Vagina (tissue), 2 donors: ENCODE measurements around the gene NKD2. TPM values are rescaled to one million over a fixed set of nuclear protein-coding genes. Genes with fewer than 3 reads are reported as not detected.
"Not testable (repeated sequence)": the region's sequence is repeated elsewhere in the genome, so short reads cannot be mapped to it uniquely, and the experiment has no call there.

Experiments used
- DNase-seq, 2 donors: peaks; one replicate each; pipeline ENCODE4 v3.0.0-alpha.2; 2017; ENCODE audit errors: extremely low spot score in 2 of 2
- H3K27ac ChIP-seq: fragments of 200-600 bp; sonication (generic); one replicate; pipeline ENCODE4 v1.5.1; 2019
- H3K27me3 ChIP-seq: fragments of 200-600 bp; sonication (generic); one replicate; pipeline ENCODE4 v1.5.1; 2019
- H3K36me3 ChIP-seq, 2 donors: fragments of 200-600 bp; sonication (generic); one replicate each; pipeline ENCODE4 v1.5.1; 2017 to 2019
- H3K4me1 ChIP-seq: fragments of 200-600 bp; sonication (generic); one replicate; pipeline ENCODE4 v1.5.1; 2019
- H3K4me3 ChIP-seq, 2 donors: fragments of 200-600 bp; sonication (generic); 1 replicate in 1 of 2; 2 replicates in 1 of 2; pipeline ENCODE4 v1.5.1; 2016 to 2019
- H3K9me3 ChIP-seq: fragments of 200-600 bp; sonication (generic); one replicate; pipeline ENCODE4 v1.5.1; 2019
- CTCF ChIP-seq, 3 experiments: fragments of 450-650 bp in 2 of 3; fragments of 200-600 bp in 1 of 3; sonication (generic) in 1 of 3; IDR thresholded peaks; one replicate each; pipeline ENCODE4 v1.5.1; 2017 to 2019; ENCODE audit warnings: antibody characterized with exemption in 3 of 3, mild to moderate bottlenecking in 2 of 3, moderate library complexity in 2 of 3
- POLR2A ChIP-seq, 2 donors: fragments of 450-650 bp; IDR thresholded peaks; one replicate each; pipeline ENCODE4 v1.6.1; 2017; ENCODE audit warnings: antibody characterized with exemption in 2 of 2, mild to moderate bottlenecking in 2 of 2, moderate library complexity in 2 of 2
- POLR2AphosphoS5 ChIP-seq, 2 donors: sonication (generic); formaldehyde crosslinking; IDR thresholded peaks; one replicate each; pipeline ENCODE4 v1.9.0; 2017; ENCODE audit warnings: antibody characterized with exemption in 2 of 2, mild to moderate bottlenecking in 2 of 2, low read depth in 1 of 2; ENCODE audit not compliant: insufficient read depth in 1 of 2
- intact Hi-C: fragments of 100-400 bp; cut with DNase I; formaldehyde crosslinking; loops from one replicate; pipeline ENCODE4 v1.15.1; 2023
- total RNA-seq: library from RNA; depleted of rRNA; stranded (reverse); fragments of >200 nt; gene quantifications from one replicate; pipeline ENCODE4 v1.2.3, GENCODE V29; 2016

Gene NKD2
- total RNA-seq, 1 donor from 2014 or later = 2.0 TPM

DNA sequence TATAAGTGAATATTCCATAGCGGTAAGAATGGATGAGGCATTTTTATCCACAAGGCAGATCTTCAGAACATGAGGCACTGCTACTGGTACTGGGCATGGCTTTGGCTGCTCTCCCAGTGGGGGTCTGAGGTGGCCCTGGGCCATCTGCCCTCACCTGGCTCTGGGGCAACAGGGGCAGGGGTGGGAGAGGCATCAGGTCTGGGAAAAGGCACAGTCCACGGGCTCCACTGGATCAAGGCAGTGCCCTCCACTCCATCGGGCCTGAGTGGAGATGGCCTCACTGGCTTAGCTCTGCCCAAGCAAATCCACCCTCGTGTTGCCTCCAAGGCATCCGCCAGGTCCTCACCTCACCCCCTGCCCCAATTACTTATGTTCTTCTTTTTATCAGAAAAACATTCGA, 10.9 kb upstream of the NKD2 start:
- Histone ChIP-seq H3K9me3 (no peaks in the 10 kb centered on the region), H3K27me3 (no peaks in the 10 kb centered on the region), H3K4me1 (no peaks in the 10 kb centered on the region), H3K4me3 (no peak overlapping the region), H3K27ac (no peak overlapping the region), H3K36me3 (no peaks in the 10 kb centered on the region)
- no peak for TF ChIP-seq CTCF (IDR thresholded peaks at IDR 0.05)
- no peak for TF ChIP-seq POLR2AphosphoS5 (IDR thresholded peaks at IDR 0.05; ENCODE audit: insufficient read depth in 1 of 2, low read depth in 1 of 2)
- TF ChIP-seq POLR2A (IDR thresholded peaks at IDR 0.05) = no peak
- no peak for DNase-seq
- intact Hi-C loops = no loop called here

GRCh38 chr5:998246-999031, 10.2 kb upstream of the NKD2 start:
- intact Hi-C loops = no loop called here
- Histone ChIP-seq H3K27ac (no peak overlapping the region), H3K4me3 (no peak overlapping the region), H3K9me3 (no peaks in the 10 kb centered on the region), H3K4me1 (peaks cover under 1% of the 10 kb centered on the region), H3K27me3 (no peaks in the 10 kb centered on the region), H3K36me3 (no peaks in the 10 kb centered on the region)
- TF ChIP-seq CTCF (IDR thresholded peaks at IDR 0.05) (no peak), POLR2A (IDR thresholded peaks at IDR 0.05) (no peak), POLR2AphosphoS5 (IDR thresholded peaks at IDR 0.05; ENCODE audit: insufficient read depth in 1 of 2, low read depth in 1 of 2) (no peak)
- no peak for DNase-seq

GRCh38 chr5:999032-999501, 9.5 kb upstream of the NKD2 start:
- no peak overlapping the region for H3K4me3 ChIP-seq
- no peak for TF ChIP-seq CTCF (IDR thresholded peaks at IDR 0.05)
- TF ChIP-seq POLR2AphosphoS5 (IDR thresholded peaks at IDR 0.05; ENCODE audit: insufficient read depth in 1 of 2, low read depth in 1 of 2) = peak in 1 of 2 donors; percentile 51
- intact Hi-C loops = no loop called here
- no peaks in the 10 kb centered on the region for H3K36me3 ChIP-seq
- H3K27ac ChIP-seq = no peak overlapping the region
- DNase-seq = no peak
- H3K9me3 ChIP-seq = no peaks in the 10 kb centered on the region
- no peaks in the 10 kb centered on the region for H3K27me3 ChIP-seq
- peaks cover 7% of the 10 kb centered on the region for H3K4me1 ChIP-seq

- Histone ChIP-seq H3K4me1 (peaks cover 13% of the 10 kb centered on the region), H3K36me3 (no peaks in the 10 kb centered on the region), H3K27me3 (no peaks in the 10 kb centered on the region), H3K4me3 (no peak overlapping the region), H3K27ac (no peak overlapping the region), H3K9me3 (no peaks in the 10 kb centered on the region)
- no peak for DNase-seq
- intact Hi-C loops = no loop called here
- no peak for TF ChIP-seq POLR2A (IDR thresholded peaks at IDR 0.05)
- TF ChIP-seq POLR2AphosphoS5 (IDR thresholded peaks at IDR 0.05; ENCODE audit: insufficient read depth in 1 of 2, low read depth in 1 of 2) = no peak
- no peak for TF ChIP-seq CTCF (IDR thresholded peaks at IDR 0.05)
Observed at GRCh38 chr5:999724-1000123, 8.9 kb upstream of the NKD2 start.

- Histone ChIP-seq H3K9me3 (no peaks in the 10 kb centered on the region), H3K4me1 (peaks cover 17% of the 10 kb centered on the region)
- intact Hi-C loops = no loop called here
Observed at GRCh38 chr5:1000329-1000728, 8.3 kb upstream of the NKD2 start.

DNA sequence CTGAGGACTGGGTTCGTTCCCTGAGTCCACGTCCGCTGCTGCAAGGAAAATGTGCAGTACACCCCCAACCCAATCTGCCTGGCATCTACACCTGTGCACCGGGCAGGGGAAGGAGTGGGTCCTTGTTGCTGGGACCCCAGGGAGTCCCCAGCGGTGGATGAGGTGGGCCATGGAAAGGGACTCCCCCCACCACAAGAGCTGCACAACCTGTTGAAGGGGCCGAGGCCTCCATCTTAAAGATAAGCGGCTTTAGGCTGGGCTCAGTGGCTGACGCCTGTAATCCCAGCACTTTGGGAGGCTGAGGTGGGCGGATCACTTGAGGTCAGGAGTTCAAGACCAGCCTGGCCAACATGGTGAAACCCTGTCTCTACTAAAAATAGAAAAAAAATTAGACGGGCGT, 7.8 kb upstream of the NKD2 start:
- H3K27ac ChIP-seq, H3K27me3 ChIP-seq, intact Hi-C loops, H3K9me3 ChIP-seq, H3K4me3 ChIP-seq, H3K36me3 ChIP-seq, DNase-seq: not testable (repeated sequence)
- peaks cover 20% of the 10 kb centered on the region for H3K4me1 ChIP-seq

More at GRCh38 chr5:1000329-1000728, 8.3 kb upstream of the NKD2 start:
- no peaks in the 10 kb centered on the region for H3K36me3 ChIP-seq
- H3K27ac ChIP-seq = no peak overlapping the region
- no peak for DNase-seq
- no peaks in the 10 kb centered on the region for H3K27me3 ChIP-seq
- H3K4me3 ChIP-seq = no peak overlapping the region
- TF ChIP-seq POLR2A (IDR thresholded peaks at IDR 0.05) (no peak), CTCF (IDR thresholded peaks at IDR 0.05) (no peak), POLR2AphosphoS5 (IDR thresholded peaks at IDR 0.05; ENCODE audit: insufficient read depth in 1 of 2, low read depth in 1 of 2) (no peak)
